CD4-positive, alpha-beta T cell treated with Interleukin-17A for 4 hours (primary cell): ENCODE data around the gene BCAS1.

Experiments used
- DNase-seq: peaks from one replicate; pipeline ENCODE4 v3.0.0-alpha.2; 2020; ENCODE audit warnings: mixed read lengths

Gene BCAS1

DNA sequence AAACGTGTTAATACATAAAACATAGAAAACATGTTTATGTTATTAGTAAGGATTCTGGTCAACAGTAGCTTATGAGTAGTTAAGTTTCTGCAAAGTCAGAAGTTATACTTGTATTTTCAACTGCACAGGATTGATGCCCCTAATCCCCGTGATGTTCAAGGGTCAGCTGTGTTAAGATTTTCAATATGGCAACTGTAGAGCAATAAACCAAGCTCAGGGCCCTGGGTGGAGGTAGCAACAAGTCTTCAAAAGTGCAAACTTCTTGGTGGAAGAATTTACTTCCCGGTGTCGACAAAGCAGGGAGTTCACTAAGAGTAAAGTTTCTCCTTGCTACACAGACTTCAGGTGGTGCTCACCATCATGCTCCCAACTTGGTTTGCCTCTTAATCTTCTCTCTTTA is 4.1 kb upstream of the BCAS1 start:
- DNase-seq: no peak

DNA sequence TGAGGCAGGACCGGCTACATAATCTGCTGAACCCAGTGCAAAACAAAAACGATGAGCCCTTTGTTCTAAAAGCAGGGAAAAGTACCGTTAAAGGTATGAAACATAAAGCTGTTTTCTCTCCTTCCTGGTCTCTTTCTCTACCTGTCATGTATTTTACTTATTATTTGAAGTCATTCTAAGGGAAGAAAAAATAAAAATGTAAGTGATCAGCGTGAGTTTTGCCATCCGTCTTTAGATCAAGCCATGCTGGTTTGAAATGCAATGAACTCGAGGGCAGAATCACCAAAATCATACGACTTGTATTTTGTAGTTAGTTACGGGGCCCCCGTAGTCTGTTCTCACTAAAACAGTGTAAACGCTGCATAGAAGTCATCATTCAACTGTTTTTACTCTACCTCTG is 2.9 kb upstream of the BCAS1 start:
- DNase-seq: no peak

DNA sequence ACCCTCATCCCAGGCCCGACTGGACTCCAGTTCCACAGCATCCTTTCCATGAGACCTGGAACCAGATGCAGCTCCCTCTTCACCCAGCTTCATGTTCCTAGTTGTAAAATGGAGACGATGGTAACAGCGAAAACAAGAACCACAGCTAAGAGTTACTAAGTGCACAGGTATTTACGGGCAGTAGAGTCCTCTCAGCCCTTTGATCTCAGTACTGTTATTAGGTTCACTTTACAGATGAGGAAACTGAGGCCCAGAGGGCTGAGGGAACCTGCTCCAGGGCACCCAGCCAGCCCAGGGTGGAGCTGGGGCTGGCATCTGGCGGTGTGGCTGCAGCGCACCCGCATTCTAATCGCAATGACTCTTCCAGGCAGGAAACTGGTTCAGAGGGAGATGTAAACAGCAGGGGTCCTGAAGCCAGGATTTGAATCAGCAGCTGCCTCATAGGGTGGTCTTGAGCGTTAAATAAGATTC is 858 bp downstream of the BCAS1 start:
- DNase-seq: no peak

DNA sequence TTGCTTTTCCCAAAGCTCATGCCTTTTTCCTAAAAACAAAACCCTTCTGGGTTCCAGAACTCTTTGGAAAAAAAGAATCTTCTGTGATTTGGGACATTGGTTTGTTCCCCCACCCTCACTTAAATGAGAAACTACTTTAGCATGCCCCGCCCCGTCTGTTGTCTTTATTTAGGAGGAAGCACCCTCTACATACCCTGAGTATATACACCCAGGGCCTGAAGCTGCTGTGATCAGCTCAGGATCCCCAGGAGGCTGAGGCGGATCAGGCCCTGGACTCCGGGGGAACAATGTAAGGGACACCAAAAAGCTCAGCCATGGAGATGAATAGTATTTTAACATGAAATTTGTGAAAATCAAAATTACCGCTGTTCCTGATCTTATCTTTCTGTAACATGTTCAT is 1.4 kb downstream of the BCAS1 start:
- no peak for DNase-seq

GRCh38 chr20:54068495-54068894 is 1.9 kb downstream of the BCAS1 start:
- DNase-seq: no peak

DNA sequence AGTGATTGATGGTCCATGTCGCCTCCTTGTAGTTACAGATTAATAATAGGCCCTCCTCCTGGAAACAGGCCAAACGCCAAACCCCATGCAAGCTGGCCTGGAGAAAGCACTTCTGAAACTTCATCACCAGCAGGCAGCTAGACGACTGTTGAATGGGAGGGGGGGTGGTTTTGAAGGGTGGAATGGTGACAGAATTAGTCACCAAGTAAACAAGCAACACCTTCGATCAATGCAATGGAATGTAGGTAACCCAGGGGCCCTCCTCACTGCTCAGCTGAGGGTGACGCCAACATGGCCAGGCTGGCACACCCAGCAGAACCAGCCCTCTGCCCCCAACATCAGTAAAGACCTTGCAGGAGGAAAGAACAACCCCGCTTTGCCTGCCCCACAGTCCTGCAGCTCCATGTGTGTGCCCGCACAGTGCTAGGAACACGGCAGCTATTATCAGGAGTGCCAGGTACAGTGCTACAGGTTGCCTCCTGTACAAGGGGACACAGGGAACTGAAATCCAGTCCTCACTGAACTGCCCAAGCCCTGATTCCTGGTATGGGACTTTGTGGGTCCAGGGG is 2.7 kb downstream of the BCAS1 start:
- no peak for DNase-seq

DNA sequence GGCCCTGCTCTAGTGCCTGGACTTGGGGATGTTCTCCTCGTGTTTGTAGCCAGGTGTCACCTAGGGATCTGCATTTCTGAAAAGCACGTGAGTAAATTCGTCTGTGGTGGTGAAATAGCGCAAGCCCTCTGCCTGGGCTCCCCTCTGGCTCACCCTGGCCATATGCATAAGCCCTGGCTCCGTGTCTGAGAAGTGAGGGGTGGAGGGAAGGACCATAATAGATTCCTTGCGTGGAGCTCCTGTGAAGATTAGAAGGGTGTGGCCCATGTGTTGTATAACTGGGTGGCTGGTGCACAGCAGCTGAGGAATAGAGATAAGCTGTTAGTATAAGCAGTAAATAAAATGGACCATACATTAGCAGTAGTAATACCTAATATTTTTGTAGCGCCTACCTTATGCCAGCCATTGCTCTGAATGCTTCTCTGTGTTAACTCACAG is 4.8 kb downstream of the BCAS1 start:
- DNase-seq: no peak

GRCh38 chr20:54064939-54065338 is 5.5 kb downstream of the BCAS1 start:
- DNase-seq: no peak

DNA sequence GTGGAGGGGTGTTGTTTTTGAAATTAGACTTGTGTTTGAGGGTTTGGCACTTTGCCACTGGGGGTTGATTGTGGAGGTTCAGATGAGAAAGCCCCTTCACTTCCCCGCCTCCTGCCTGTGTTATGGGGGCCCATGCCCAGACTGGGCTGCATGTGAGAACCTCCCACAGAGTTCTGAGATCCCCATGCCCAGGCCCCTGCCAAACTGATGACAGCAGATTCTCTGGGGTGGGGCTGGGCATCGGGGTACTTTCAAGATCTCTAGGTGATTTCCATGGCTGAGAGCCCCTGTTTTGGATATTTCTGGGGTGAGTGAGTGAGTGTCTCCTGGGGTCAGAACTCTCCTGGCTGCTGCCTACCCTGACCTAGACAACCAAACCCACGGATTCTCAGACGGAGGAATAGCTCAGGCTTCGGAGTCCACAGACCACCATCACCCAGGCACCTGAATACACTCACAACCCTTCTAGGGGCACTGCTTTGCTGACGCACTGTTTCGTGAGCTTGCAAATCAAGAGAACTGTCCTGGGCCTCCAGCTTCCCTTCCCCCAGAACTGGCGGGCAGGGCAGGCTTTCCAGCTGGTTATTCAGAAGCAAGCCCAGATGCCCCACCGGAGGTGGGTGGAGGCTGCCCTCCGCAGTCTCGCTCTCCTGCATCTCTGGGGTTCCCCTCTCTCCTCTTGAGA is 6.3 kb downstream of the BCAS1 start:
- no peak for DNase-seq

GRCh38 chr20:54063580-54063979 is 6.8 kb downstream of the BCAS1 start:
- DNase-seq: no peak

DNA sequence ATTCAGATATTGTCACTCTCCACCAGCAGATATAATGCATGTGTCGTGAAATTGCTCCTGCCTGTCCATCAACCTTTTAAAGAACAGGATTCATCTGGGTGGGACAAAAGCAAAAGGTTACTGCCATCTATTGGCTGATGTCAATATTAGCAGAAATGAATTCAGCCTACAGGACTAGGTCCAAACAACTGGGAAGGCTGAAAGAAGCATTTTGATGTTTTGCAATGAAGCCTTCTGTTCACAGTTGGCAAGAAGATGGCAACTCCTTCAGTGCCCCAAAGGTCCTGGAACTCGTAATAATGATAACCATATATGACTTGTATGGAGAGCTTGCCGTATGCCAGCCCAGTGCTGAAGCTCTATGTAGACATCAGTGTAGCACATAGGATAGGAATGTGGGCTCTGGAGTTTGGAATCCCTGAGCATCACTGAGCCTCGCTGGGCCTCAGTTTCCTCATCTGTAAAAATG is 7.5 kb downstream of the BCAS1 start:
- DNase-seq: no peak

GRCh38 chr20:54061101-54061881 is 9.1 kb downstream of the BCAS1 start:
- DNase-seq: no peak

- no peak for DNase-seq
These were observed 10.6 kb downstream of the BCAS1 start for GRCh38 chr20:54059691-54060364.

- DNase-seq: no peak
These were observed 11.8 kb downstream of the BCAS1 start for GRCh38 chr20:54058420-54059139.

DNA sequence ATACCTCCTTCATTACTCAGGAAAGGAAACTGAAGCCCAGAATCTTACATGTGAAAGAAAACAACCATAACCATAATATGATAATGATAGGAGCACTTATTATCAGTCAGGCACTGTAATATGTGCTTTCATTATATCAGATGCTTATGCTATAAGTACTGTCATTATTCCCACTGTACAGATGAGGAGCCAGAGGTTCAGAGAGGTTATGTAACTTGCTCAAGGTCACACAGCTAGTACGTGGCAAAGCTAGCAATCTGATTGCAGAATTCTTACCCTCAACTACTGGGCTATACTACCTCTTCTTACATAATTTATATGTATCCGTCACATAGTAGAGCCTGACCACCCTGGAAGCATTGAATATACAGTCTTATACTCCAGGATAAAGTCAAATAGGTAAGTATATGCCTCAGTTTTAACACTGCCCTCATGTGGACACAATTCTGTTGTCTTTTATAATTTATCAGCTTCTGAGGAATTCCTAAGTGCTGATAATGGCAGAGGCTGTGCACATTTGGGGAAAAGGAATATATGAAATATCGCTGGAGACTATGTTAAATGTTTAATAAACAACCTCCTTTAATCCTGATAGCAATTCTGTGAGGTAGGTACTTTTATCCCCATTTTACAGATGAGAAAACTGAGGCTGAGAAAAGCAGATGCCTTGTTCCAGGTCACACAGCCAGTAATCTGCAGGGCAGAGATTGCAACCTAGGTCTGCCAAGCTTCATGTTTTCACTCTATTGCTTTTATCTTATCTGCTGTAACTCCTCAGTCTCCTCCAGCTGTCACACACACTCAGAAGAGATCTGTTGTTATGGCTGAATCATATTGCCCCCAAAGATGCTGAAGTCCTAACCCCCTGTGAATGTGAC is 13.4 kb downstream of the BCAS1 start:
- no peak for DNase-seq

DNA sequence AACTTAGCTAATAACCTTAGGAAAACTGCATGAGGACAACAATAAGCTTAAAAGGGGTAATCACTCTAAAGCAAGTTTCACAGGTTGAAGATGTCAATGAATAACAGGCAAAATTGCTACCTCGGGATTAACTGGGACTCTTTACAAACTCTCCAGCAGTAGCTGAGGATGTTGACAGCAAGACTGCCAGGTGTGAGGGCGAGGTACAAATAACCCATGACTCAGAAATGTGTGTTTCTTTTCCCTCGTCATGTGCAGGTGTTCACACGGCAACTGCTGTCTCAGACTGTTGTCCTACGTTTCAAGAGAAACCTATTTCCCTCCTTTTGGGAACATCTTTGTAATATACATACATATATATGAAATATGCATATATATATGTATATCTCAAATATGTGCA is 15.9 kb downstream of the BCAS1 start:
- no peak for DNase-seq

DNA sequence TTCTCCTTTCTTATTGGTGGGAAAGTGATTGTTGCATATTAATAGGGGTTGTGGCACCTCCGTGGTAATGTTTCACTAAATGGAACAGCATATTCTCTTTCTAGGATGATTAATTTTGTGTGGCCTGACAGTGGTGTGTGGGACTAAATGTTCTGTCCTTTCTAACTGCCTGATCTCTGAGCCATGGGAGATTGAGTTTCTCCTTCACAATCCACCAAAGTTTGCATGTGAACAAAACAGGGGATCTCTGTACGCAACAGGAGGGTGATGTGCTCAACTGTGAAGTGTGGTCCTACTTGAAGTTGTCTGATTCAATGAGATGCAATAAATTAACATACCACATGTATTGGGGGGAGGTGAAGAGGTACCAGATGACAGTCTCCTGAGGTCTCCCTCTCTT is 19.3 kb downstream of the BCAS1 start:
- no peak for DNase-seq

DNA sequence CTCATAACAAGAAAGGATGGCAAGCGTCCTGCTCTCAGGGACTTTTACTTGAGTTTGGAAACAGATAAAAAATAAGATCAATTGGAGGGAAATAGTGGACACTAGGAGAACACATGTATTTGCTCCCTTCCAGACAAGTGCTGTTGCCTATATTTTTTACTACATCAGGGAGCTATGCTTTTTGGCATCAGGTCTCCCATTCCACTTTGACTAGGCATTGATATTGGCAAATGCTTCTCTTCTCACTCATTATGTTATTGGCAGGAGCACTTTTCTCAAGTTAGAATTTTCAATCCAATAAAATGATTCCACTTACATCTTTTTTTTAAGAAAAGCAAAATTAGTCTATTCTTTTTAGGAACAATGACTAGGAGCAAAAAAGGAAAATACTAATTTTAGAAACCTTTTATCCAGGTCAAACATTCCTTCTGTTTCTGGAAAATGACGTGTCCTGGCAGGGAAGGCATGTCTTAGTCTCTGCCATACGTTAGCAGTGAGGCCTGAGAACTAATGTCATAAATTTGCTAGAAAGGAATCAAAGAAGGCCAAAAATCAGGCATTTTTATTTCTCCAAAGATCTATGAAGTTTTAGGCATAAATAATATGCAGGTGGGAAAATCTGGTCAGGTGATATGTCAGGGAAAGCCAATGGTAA is 21.4 kb downstream of the BCAS1 start:
- no peak for DNase-seq

GRCh38 chr20:54048481-54048880 is 21.9 kb downstream of the BCAS1 start:
- DNase-seq: no peak

- DNase-seq: no peak
These were observed 22.7 kb downstream of the BCAS1 start for GRCh38 chr20:54047720-54048119.

DNA sequence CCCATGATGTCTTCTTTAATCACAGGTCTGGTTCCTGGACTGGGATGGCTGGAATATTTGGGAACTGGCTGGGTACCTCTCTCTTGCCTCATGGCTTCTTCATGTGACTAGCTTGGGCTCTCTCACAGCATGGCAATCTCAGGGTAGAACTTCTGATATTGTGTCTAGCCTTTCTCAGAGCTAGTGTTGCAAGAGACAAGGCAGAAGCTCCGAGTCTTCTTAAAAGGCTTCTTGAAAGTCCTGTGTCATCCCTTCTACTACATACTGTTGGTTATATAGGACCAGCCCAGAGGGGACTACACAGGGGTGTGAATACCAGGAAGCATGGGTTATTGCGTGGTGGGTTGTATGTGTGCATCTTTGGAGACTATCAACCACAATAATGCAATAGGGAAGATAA is 23.3 kb downstream of the BCAS1 start:
- DNase-seq: no peak
